Measurements from ENCODE around the gene DNAJC25. TPM values are rescaled to one million over a fixed set of nuclear protein-coding genes. Genes with fewer than 3 reads are reported as not detected.

Gene DNAJC25
- total RNA-seq, 1 donor from 2014 or later = 12.2 TPM

DNA sequence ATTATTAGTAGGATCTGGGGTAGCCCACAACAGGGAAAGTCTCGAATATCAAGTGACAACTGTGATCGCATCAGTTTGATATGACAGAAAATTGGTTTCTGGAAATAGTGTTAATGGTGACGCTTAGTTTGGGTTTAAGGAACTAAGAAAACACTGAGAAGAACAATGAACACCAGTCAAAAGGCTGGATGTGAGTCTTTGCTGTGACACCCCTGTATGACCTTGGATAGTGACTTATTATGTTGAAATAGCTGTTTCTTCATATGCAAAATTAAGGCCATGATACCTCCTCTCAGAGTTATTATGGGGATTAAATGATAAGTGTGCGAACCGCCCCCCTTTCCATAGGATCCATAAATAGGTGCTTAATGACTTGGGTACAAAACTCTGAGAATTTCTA, 926 bp downstream of the DNAJC25 start:
- peak overlapping the region; percentile 99 for H3K4me3 ChIP-seq (ENCODE audit: insufficient read depth, low read depth, low read length)
- peak overlapping the region; percentile 95 for H3K9ac ChIP-seq (ENCODE audit: low read length)
- no peak overlapping the region for H2AFZ ChIP-seq (ENCODE audit: low read depth, low read length)
- H3K4me2 ChIP-seq (ENCODE audit: low read length) = peak overlapping the region; percentile 88
- no peaks in the 10 kb centered on the region for H3K36me3 ChIP-seq (ENCODE audit: insufficient read depth, low read length)
- DNase-seq (ENCODE audit: low read depth) (no peak), FAIRE-seq (no peak)
- TF ChIP-seq, protein P1, sequence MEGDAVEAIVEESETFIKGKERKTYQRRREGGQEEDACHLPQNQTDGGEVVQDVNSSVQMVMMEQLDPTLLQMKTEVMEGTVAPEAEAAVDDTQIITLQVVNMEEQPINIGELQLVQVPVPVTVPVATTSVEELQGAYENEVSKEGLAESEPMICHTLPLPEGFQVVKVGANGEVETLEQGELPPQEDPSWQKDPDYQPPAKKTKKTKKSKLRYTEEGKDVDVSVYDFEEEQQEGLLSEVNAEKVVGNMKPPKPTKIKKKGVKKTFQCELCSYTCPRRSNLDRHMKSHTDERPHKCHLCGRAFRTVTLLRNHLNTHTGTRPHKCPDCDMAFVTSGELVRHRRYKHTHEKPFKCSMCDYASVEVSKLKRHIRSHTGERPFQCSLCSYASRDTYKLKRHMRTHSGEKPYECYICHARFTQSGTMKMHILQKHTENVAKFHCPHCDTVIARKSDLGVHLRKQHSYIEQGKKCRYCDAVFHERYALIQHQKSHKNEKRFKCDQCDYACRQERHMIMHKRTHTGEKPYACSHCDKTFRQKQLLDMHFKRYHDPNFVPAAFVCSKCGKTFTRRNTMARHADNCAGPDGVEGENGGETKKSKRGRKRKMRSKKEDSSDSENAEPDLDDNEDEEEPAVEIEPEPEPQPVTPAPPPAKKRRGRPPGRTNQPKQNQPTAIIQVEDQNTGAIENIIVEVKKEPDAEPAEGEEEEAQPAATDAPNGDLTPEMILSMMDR (IDR thresholded peaks at IDR 0.05; ENCODE audit: insufficient read depth, low read depth, low read length) = no peak
- no peaks in the 10 kb centered on the region for H3K27me3 ChIP-seq (ENCODE audit: insufficient read depth, low read length)
- H3K4me1 ChIP-seq (ENCODE audit: insufficient read depth, low read length) = peaks cover 13% of the 10 kb centered on the region
- Mint-ChIP-seq H3K4me1 (ENCODE audit: low read depth, unreplicated experiment) (peaks cover 24% of the 10 kb centered on the region), H3K9me3 (ENCODE audit: unreplicated experiment) (no peaks in the 10 kb centered on the region), H3K4me3 (ENCODE audit: unreplicated experiment) (peak overlapping the region; percentile 92), H3K36me3 (ENCODE audit: low read depth, unreplicated experiment) (no peaks in the 10 kb centered on the region), H3K27me3 (ENCODE audit: low read depth, unreplicated experiment) (no peaks in the 10 kb centered on the region), H3K27ac (ENCODE audit: unreplicated experiment) (peak overlapping the region; percentile 84)
- H3K79me2 ChIP-seq (ENCODE audit: insufficient read depth, low read length) = peaks cover 58% of the 10 kb centered on the region
- H3K9me3 ChIP-seq (ENCODE audit: insufficient read depth, low read depth, low read length) = no peaks in the 10 kb centered on the region
- peak overlapping the region; percentile 85 for H3K27ac ChIP-seq (ENCODE audit: low read depth, low read length)
- peaks cover 53% of the 10 kb centered on the region for H4K20me1 ChIP-seq (ENCODE audit: insufficient read depth, low read length)

DNA sequence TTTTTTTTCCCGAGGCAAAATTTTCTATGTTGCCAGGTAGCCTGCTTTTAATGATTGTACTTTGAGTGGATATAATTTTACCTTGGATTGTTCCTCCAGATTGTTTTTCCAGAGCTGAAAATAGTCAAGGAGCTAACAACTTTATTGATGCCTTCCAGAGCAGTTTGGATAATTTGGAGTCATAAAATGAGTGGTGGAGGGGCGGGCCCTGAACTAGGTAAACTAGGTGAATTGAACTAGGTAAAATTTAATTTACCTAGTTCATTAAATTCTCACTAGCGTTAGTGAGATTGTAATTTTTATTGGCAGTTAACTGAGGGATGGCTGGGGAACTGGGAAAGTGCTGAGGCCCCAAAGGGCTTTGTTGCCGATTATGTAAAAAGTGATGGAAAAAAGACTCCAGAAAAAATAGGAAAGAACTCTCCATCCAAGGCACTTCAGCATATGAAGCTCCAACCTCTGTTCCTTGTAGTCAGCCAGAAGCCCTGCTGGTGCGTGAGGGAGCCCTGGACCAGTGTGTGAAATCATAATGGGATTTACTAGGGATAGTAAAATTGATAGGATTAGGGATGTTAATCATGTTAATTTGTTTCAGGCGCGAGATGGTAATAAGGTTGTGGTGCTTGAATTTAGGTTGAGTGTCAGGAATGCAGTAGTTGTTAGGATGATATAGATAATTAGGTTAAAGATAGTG, 1.7 kb downstream of the DNAJC25 start:
- Histone ChIP-seq H3K79me2 (ENCODE audit: insufficient read depth, low read length) (peaks cover 66% of the 10 kb centered on the region), H3K9me3 (ENCODE audit: insufficient read depth, low read depth, low read length) (no peaks in the 10 kb centered on the region), H2AFZ (ENCODE audit: low read depth, low read length) (no peak overlapping the region), H3K4me3 (ENCODE audit: insufficient read depth, low read depth, low read length) (peak overlapping the region; percentile 99), H3K27me3 (ENCODE audit: insufficient read depth, low read length) (no peaks in the 10 kb centered on the region), H3K4me2 (ENCODE audit: low read length) (peak overlapping the region; percentile 88), H3K36me3 (ENCODE audit: insufficient read depth, low read length) (no peaks in the 10 kb centered on the region), H3K4me1 (ENCODE audit: insufficient read depth, low read length) (peaks cover 13% of the 10 kb centered on the region), H3K9ac (ENCODE audit: low read length) (peak overlapping the region; percentile 95), H3K27ac (ENCODE audit: low read depth, low read length) (no peak overlapping the region), H4K20me1 (ENCODE audit: insufficient read depth, low read length) (peaks cover 60% of the 10 kb centered on the region)
- FAIRE-seq (no peak), DNase-seq (ENCODE audit: low read depth) (no peak)
- no peak for TF ChIP-seq EZH2 (IDR thresholded peaks at IDR 0.05; ENCODE audit: insufficient read depth, low read length)
- TF ChIP-seq, protein P1 (IDR thresholded peaks at IDR 0.05; ENCODE audit: insufficient read depth, low read depth, low read length) = no peak
- Mint-ChIP-seq H3K27me3 (ENCODE audit: low read depth, unreplicated experiment) (no peaks in the 10 kb centered on the region), H3K9me3 (ENCODE audit: unreplicated experiment) (no peaks in the 10 kb centered on the region), H3K27ac (ENCODE audit: unreplicated experiment) (no peak overlapping the region), H3K4me1 (ENCODE audit: low read depth, unreplicated experiment) (peaks cover 24% of the 10 kb centered on the region), H3K4me3 (ENCODE audit: unreplicated experiment) (peak overlapping the region; percentile 92), H3K36me3 (ENCODE audit: low read depth, unreplicated experiment) (no peaks in the 10 kb centered on the region)

DNA sequence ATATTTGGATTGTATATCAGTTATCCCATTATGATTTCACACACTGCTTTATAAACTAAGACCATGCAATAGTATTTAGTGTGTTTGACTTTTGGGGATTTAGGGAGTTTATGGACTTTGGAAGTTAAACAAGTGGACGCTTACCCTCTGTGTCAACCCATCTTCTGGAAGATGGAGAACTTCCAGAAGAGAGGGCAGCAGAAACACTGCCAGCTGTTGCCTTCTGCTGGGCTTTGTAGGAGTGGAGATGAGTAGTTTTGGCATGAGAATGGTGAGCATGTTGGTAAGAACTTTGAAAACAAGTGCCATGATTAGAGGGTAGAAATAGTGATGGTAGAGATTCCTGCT, 2.2 kb downstream of the DNAJC25 start:
- no peak overlapping the region for H3K4me3 ChIP-seq (ENCODE audit: insufficient read depth, low read depth, low read length)
- Mint-ChIP-seq H3K27ac (ENCODE audit: unreplicated experiment) (no peak overlapping the region), H3K9me3 (ENCODE audit: unreplicated experiment) (no peaks in the 10 kb centered on the region), H3K4me3 (ENCODE audit: unreplicated experiment) (peak overlapping the region; percentile 92), H3K36me3 (ENCODE audit: low read depth, unreplicated experiment) (no peaks in the 10 kb centered on the region), H3K4me1 (ENCODE audit: low read depth, unreplicated experiment) (peaks cover 24% of the 10 kb centered on the region), H3K27me3 (ENCODE audit: low read depth, unreplicated experiment) (no peaks in the 10 kb centered on the region)
- peaks cover 66% of the 10 kb centered on the region for H4K20me1 ChIP-seq (ENCODE audit: insufficient read depth, low read length)
- FAIRE-seq (no peak), DNase-seq (ENCODE audit: low read depth) (no peak)
- peaks cover 71% of the 10 kb centered on the region for H3K79me2 ChIP-seq (ENCODE audit: insufficient read depth, low read length)
- no peaks in the 10 kb centered on the region for H3K36me3 ChIP-seq (ENCODE audit: insufficient read depth, low read length)
- H3K27ac ChIP-seq (ENCODE audit: low read depth, low read length) = no peak overlapping the region
- no peaks in the 10 kb centered on the region for H3K27me3 ChIP-seq (ENCODE audit: insufficient read depth, low read length)
- H2AFZ ChIP-seq (ENCODE audit: low read depth, low read length) = no peak overlapping the region
- peaks cover 13% of the 10 kb centered on the region for H3K4me1 ChIP-seq (ENCODE audit: insufficient read depth, low read length)
- H3K9ac ChIP-seq (ENCODE audit: low read length) = no peak overlapping the region
- H3K9me3 ChIP-seq (ENCODE audit: insufficient read depth, low read depth, low read length) = no peaks in the 10 kb centered on the region
- TF ChIP-seq, protein P1 (IDR thresholded peaks at IDR 0.05; ENCODE audit: insufficient read depth, low read depth, low read length) = no peak
- no peak for TF ChIP-seq EZH2 (IDR thresholded peaks at IDR 0.05; ENCODE audit: insufficient read depth, low read length)
- peak overlapping the region; percentile 88 for H3K4me2 ChIP-seq (ENCODE audit: low read length)
